Caco-2 (cell line): ENCODE results near the gene RERE. TPM values are rescaled to one million over a fixed set of nuclear protein-coding genes. Genes with fewer than 3 reads are reported as not detected.

Experiments used
- BruUV-seq: library from RNA; stranded (reverse); fragments of 400-500 nt; replicated peaks from 2 replicates; lab custom pipeline; 2021; lab: Mats Ljungman, UMichigan
- CTCF ChIA-PET: fragments of 300-600 bp; sonication (Branson Sonifier 250); formaldehyde crosslinking; loops from one replicate; lab custom pipeline; 2022; ENCODE audit warnings: antibody characterized with exemption; lab: Charles Lee
- POLR2A ChIA-PET: fragments of 300-600 bp; sonication (Branson Sonifier 250); formaldehyde crosslinking; loops from one replicate; lab custom pipeline; 2022; ENCODE audit warnings: antibody characterized with exemption; lab: Charles Lee
- DNase-seq, 2 experiments: peaks; one replicate each; pipeline versions ENCODE4 v3.0.0 to v3.0.0-alpha.2; 2020 to 2022
- H3K27me3 ChIP-seq: replicated peaks from 2 replicates; pipeline ENCODE4 v1.6.0; 2011; ENCODE audit warnings: low read length; ENCODE audit not compliant: control insufficient read depth, insufficient read depth
- H3K36me3 ChIP-seq: 2 replicates; pipeline ENCODE4 v1.5.1; 2011; ENCODE audit warnings: low read length; ENCODE audit not compliant: control insufficient read depth, insufficient read depth
- H3K4me1 ChIP-seq: fragments of 250-450 bp; sonication (Bioruptor Pico); 2 replicates; pipeline ENCODE4 v1.5.1; 2020; ENCODE audit warnings: mild to moderate bottlenecking
- H3K4me3 ChIP-seq: 2 replicates; pipeline ENCODE4 v1.5.1; 2011; ENCODE audit warnings: low read depth, mild to moderate bottlenecking, control low read depth, low read length
- H3K9me3 ChIP-seq: fragments of 250-450 bp; sonication (Bioruptor Pico); 2 replicates; pipeline ENCODE4 v1.5.1; 2020; ENCODE audit warnings: mild to moderate bottlenecking, moderate library complexity
- H3K27ac Mint-ChIP-seq: one replicate; pipeline ENCODE4 v1.8.0; 2022; ENCODE audit warnings: mixed read lengths; ENCODE audit not compliant: unreplicated experiment
- H3K27me3 Mint-ChIP-seq: one replicate; pipeline ENCODE4 v1.8.0; 2022; ENCODE audit warnings: mixed read lengths; ENCODE audit not compliant: insufficient read depth, unreplicated experiment
- H3K36me3 Mint-ChIP-seq: one replicate; pipeline ENCODE4 v1.8.0; 2022; ENCODE audit warnings: mild to moderate bottlenecking, mixed read lengths; ENCODE audit not compliant: insufficient read depth, unreplicated experiment
- H3K4me1 Mint-ChIP-seq: one replicate; pipeline ENCODE4 v1.8.0; 2022; ENCODE audit warnings: low read depth, mixed read lengths; ENCODE audit not compliant: unreplicated experiment
- H3K4me3 Mint-ChIP-seq: one replicate; pipeline ENCODE4 v1.8.0; 2022; ENCODE audit warnings: mild to moderate bottlenecking, moderate library complexity, mixed read lengths; ENCODE audit not compliant: unreplicated experiment
- H3K9me3 Mint-ChIP-seq: one replicate; pipeline ENCODE4 v1.8.0; 2022; ENCODE audit warnings: mixed read lengths; ENCODE audit not compliant: unreplicated experiment
- CTCF ChIP-seq, 2 experiments: fragments of 200-600 bp in 1 of 2; IDR thresholded peaks; 1 replicate in 1 of 2; 2 replicates in 1 of 2; pipeline versions ENCODE4 v1.5.1 to v1.8.0; 2011 to 2022; ENCODE audit warnings: antibody characterized with exemption in 1 of 2, control low read depth in 1 of 2, inconsistent platforms in 1 of 2, low read depth in 1 of 2, low read length in 1 of 2, mild to moderate bottlenecking in 1 of 2, moderate library complexity in 1 of 2; ENCODE audit not compliant: insufficient read depth in 1 of 2, severe bottlenecking in 1 of 2, unreplicated experiment in 1 of 2
- intact Hi-C: fragments of 100-400 bp; cut with micrococcal nuclease; formaldehyde crosslinking; loops from one replicate; pipeline ENCODE4 v1.10.0; 2022; ENCODE audit not compliant: unreplicated experiment
- total RNA-seq: library from RNA; stranded (reverse); gene quantifications from 2 replicates; pipeline ENCODE4 v1.2.3, GENCODE V29; 2022

RERE gene
- total RNA-seq, 1 experiment from 2014 or later, result 85.2 TPM

- H3K4me3 Mint-ChIP-seq, result no peak overlapping the region
- Histone ChIP-seq H3K27me3 (no peaks in the 10 kb centered on the region), H3K4me3 (no peak overlapping the region), H3K4me1 (0 out of 2 replicates have a peak, but pooled peaks cover 5% of the 10 kb centered on the region), H3K9me3 (no peaks in the 10 kb centered on the region), H3K36me3 (0 out of 2 replicates have a peak, but pooled peaks cover 1% of the 10 kb centered on the region)
- ChIA-PET CTCF (no interaction called here), POLR2A (interaction anchor here (0.6 kb wide), 1 partner anchor 53 kb away, joined by 3 read pairs; no protein-coding TSS in a partner anchor)
- no peak overlapping the region for H3K27ac Mint-ChIP-seq
- no TSS peak for BruUV-seq
- intact Hi-C loops, result no loop called here
- peaks cover 9% of the 10 kb centered on the region for H3K4me1 Mint-ChIP-seq
- H3K36me3 Mint-ChIP-seq, result peaks cover 39% of the 10 kb centered on the region
- no peak for DNase-seq
- H3K27me3 Mint-ChIP-seq, result no peaks in the 10 kb centered on the region
- H3K9me3 Mint-ChIP-seq, result no peaks in the 10 kb centered on the region
- TF ChIP-seq CTCF (IDR thresholded peaks at IDR 0.05; ENCODE audit: insufficient read depth in 1 of 2, low read depth in 1 of 2, low read length in 1 of 2, severe bottlenecking in 1 of 2, unreplicated experiment in 1 of 2), result no peak
Measured at GRCh38 chr1:8377271-8377981, 440.0 kb downstream of the RERE start.

GRCh38 chr1:8376358-8376840, 441.0 kb downstream of the RERE start:
- H3K36me3 ChIP-seq, result 0 out of 2 replicates have a peak, but pooled peaks cover 1% of the 10 kb centered on the region
- no peaks in the 10 kb centered on the region for H3K27me3 Mint-ChIP-seq
- ChIA-PET POLR2A (no interaction called here), CTCF (no interaction called here)
- H3K4me3 Mint-ChIP-seq, result no peak overlapping the region
- no peak overlapping the region for H3K4me3 ChIP-seq
- H3K27me3 ChIP-seq, result no peaks in the 10 kb centered on the region
- peaks cover 33% of the 10 kb centered on the region for H3K36me3 Mint-ChIP-seq
- intact Hi-C loops, result no loop called here
- DNase-seq, result no peak
- no peaks in the 10 kb centered on the region for H3K9me3 ChIP-seq
- H3K4me1 ChIP-seq, result 0 out of 2 replicates have a peak, but pooled peaks cover 5% of the 10 kb centered on the region
- H3K27ac Mint-ChIP-seq, result no peak overlapping the region
- no peak for TF ChIP-seq CTCF (IDR thresholded peaks at IDR 0.05; ENCODE audit: insufficient read depth in 1 of 2, low read depth in 1 of 2, low read length in 1 of 2, severe bottlenecking in 1 of 2, unreplicated experiment in 1 of 2)
- H3K9me3 Mint-ChIP-seq, result no peaks in the 10 kb centered on the region
- H3K4me1 Mint-ChIP-seq, result peaks cover 9% of the 10 kb centered on the region
- no TSS peak for BruUV-seq

- H3K9me3 Mint-ChIP-seq, result no peaks in the 10 kb centered on the region
- peak in 1 of 2 experiments; percentile 41 for DNase-seq
- ChIA-PET CTCF (no interaction called here), POLR2A (no interaction called here)
- 0 out of 2 replicates have a peak, but pooled peaks cover 5% of the 10 kb centered on the region for H3K4me1 ChIP-seq
- H3K9me3 ChIP-seq, result no peaks in the 10 kb centered on the region
- peaks cover 29% of the 10 kb centered on the region for H3K36me3 Mint-ChIP-seq
- no peak overlapping the region for H3K4me3 ChIP-seq
- BruUV-seq, result no TSS peak
- peaks cover 9% of the 10 kb centered on the region for H3K4me1 Mint-ChIP-seq
- 0 out of 2 replicates have a peak, but pooled peaks cover 2% of the 10 kb centered on the region for H3K36me3 ChIP-seq
- H3K27ac Mint-ChIP-seq, result no peak overlapping the region
- H3K4me3 Mint-ChIP-seq, result no peak overlapping the region
- H3K27me3 Mint-ChIP-seq, result no peaks in the 10 kb centered on the region
- peak in 1 of 2 experiments; percentile 59 for TF ChIP-seq CTCF (IDR thresholded peaks at IDR 0.05; ENCODE audit: insufficient read depth in 1 of 2, low read depth in 1 of 2, low read length in 1 of 2, severe bottlenecking in 1 of 2, unreplicated experiment in 1 of 2)
- no peaks in the 10 kb centered on the region for H3K27me3 ChIP-seq
- intact Hi-C loops, result no loop called here
Measured at GRCh38 chr1:8374812-8375211, 442.6 kb downstream of the RERE start.
